GM18498 (cell line): Measurements from ENCODE around the gene GNA12.
"Not testable (repeated sequence)": the region's sequence is repeated elsewhere in the genome, so short reads cannot be mapped to it uniquely, and the experiment has no call there.

ENCODE experiments used
- ATAC-seq: cut with Tn5 transposase; IDR thresholded peaks from one replicate; pipeline ENCODE4 v1.9.1; 2021; ENCODE audit warnings: mild to moderate bottlenecking, moderate library complexity; ENCODE audit not compliant: unreplicated experiment

Gene GNA12

GRCh38 chr7:2734084-2734686 is 109.9 kb downstream of the GNA12 start:
- ATAC-seq: no peak

GRCh38 chr7:2732959-2733584 is 111.0 kb downstream of the GNA12 start:
- ATAC-seq: no peak

GRCh38 chr7:2732388-2732787 is 111.7 kb downstream of the GNA12 start:
- ATAC-seq: no peak

DNA sequence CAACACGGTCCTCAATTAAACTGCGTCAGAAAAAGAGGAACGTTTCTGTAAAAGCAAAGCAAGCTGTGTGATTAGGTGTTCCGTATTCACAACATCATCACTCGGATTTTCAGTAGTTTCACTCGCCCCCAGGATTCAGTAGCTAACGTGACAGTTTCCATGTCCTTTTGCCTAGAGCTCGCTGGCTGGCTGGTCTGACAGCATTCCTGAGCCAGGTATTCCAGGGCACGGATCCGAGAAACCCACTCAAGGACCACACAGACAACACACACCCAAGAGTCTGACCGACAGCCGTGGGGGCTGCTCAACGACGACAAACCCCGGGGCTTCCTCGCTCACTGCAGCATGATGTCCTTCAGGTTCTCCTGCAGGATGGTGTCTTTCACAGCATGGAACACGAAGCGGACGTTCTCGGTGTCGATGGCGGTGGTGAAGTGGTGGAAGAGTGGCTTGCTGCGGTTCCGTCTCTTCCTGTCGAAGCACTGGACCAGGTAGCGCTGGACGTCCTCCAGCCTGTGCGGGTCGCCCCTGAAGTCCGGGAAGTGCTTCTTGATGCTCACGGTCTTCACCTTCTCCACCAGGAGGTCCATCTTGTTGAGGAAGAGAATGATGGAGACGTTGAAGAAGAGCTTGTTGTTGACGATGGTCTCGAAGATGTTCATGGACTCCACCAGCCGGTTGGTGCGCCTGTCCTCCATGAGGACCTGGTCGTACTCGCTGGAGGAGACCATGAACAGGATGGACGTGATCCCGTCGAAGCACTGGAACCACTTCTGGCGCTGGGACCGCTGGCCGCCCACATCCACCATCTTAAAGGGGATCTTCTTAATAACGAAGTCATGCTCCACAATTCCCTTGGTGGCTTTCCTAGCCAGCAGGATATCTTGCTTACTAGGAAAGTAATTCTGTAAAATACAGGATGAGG is 113.0 kb downstream of the GNA12 start:
- ATAC-seq: no peak

- no peak for ATAC-seq
These were observed 114.0 kb downstream of the GNA12 start for GRCh38 chr7:2729893-2730716.

DNA sequence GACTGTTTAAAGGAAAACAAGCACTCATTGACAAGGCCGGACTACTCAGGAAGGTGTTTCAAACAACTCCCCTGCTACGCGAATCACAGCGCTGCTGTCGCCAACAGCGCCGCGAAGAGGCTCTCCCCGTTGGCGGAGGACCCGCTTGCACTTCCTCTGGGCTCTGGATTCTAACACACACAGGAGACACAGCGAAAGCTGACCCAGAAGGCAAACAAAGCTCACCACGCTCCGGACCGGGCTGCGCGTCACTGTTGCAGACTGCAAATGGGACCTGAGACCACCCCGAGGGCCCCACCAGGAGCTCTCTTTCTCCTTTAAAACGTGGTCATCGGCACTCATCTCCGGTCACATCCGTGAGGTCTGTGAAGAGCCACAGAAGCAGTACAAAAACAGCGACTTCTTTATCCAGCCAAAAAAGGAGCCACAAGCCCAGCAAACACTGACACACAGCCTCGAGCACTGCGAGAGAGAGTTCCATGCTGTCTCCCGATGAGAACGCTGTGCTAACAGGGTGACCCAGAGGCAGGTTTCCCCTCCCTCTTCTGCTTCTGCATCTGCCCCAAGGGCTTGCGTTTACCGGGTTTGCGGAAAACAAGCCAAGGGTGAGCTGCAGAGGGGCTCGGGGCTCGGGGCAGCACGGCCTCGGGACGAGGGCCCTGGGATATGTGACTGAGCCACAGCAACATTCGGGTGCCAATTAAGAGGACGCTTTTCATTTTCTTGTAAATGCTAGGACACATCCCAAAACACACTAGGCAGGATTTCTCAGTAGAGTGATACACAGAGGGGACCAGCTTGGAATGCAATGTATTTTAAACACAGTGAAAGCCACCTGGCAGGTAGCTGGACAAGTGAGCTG is 114.8 kb downstream of the GNA12 start:
- no peak for ATAC-seq

- ATAC-seq: no peak
These were observed 115.6 kb downstream of the GNA12 start for GRCh38 chr7:2728316-2729030.

GRCh38 chr7:2727206-2727605 is 116.9 kb downstream of the GNA12 start:
- not testable (repeated sequence) for ATAC-seq

DNA sequence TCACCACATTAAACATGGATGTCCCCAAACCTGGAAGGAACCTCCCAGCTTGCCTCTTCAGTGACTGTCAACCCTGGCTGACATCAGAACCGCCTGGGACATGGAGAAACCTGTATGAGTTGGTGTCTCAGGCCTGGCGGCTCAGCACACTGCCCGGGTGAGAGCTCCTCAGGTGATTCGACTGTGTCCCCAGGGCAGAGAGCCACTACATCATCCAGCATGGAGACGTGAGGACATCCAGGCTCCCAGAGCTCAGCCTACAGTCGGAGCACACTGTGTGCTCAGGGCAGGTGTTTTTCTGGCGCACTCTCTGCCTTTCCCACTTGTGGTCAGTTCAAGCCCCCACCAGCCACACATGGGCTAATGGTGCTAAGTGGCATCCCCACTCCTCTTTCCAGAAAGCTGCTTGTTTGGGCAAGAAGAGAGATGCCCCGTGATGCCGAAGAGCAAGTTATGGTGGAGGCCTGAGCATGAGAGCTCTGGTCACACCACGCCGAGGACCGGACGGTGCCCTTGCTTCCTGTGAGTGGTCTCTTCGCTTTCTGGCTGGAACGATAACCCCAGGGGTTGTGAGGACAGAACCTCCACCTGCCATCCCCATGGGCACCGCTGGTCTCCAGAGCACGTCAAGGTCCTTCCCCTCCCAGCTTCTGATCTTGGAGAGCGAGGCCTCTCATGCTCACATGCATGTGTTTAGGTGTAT is 117.6 kb downstream of the GNA12 start:
- ATAC-seq: no peak

GRCh38 chr7:2725178-2726105 is 118.7 kb downstream of the GNA12 start:
- ATAC-seq: no peak

GRCh38 chr7:2724453-2725177 is 119.5 kb downstream of the GNA12 start:
- ATAC-seq: no peak

GRCh38 chr7:2724036-2724435 is 120.1 kb downstream of the GNA12 start:
- not testable (repeated sequence) for ATAC-seq

DNA sequence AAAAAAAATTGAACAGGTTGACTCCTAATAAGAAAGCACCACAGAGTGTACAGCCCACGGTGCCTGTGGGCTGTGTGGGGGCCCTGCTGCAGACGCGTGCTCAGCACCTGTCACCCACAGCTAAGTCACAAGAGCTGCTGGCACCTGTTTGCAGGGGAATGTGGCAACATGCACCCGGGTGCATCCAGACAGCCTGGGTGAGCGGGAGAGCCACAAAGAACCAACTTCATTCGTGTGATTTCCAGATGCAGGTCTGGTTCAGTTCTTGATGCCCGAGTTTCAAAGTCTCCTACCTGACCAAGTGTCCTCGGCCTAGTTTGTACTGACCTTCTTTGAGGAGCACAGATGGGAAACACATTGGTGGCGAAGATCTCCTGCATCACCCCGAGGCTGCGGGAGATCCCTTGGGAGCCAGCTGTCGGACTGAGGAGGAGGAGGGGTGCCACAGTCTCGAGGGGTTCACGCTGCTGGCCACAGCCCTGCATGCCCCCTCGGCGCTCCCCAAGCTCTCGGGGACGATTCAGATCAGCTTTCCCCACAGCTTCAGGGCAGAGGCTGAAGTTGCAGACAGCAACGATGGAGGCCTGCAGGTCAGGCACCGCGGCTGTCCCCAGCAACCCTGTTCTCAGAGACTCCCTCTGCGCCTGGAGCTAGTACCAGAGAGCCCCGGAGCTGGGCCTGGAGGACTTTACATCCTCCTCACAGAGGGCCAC is 120.8 kb downstream of the GNA12 start:
- ATAC-seq: no peak

DNA sequence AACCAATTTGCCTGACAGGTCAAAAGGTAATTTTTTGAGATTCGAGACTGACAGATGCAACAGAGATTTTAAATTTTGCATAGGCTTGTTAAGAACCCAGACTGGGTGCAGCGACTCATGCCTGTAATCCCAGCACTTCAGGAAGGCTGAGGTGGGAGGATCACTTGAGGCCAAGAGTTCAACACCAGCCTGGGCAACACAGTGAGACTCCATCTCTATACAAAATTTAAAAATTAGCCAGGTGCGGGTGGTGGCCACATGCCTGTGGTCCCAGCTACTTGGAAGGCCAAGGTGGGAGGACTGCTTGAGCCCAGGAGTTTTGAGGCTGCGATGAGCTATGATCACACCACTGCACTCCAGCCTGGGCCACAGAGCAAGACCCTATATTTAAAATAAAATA is 121.5 kb downstream of the GNA12 start:
- ATAC-seq: no peak

DNA sequence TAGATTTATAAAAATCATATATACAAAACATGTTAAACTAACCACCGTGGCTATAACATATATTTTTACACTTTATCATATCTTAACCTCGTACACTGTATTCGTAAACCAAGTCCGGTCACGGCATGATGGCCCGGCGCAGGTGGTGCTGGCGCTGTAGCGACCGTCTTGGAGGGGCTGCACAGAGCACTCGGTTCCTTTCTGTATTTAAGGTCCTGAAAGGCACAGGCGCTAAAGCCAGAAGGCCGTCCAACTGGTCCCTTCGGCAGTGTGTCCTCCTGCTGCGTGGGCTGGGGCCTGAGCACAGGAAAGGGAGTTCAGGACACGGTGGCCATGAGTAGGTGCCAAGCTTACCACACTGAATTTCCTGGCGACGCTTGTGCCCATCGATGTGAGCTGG is 122.3 kb downstream of the GNA12 start:
- ATAC-seq: no peak

- ATAC-seq: no peak
These were observed 124.1 kb downstream of the GNA12 start for GRCh38 chr7:2720024-2720423.
